GM18507 (cell line): ENCODE results near the gene NANOG.
"Not testable (repeated sequence)": the region's sequence is repeated elsewhere in the genome, so short reads cannot be mapped to it uniquely, and the experiment has no call there.

Source experiments
- DNase-seq: peaks from one replicate; pipeline ENCODE4 v3.0.0; 2011; ENCODE audit warnings: low read depth; ENCODE audit not compliant: insufficient read length; ENCODE audit errors: extremely low spot score
- FAIRE-seq: peaks from 2 replicates; lab custom pipeline; 2011; peaks lifted over from hg19 to GRCh38; lab: Jason Lieb, UNC

NANOG gene

DNA sequence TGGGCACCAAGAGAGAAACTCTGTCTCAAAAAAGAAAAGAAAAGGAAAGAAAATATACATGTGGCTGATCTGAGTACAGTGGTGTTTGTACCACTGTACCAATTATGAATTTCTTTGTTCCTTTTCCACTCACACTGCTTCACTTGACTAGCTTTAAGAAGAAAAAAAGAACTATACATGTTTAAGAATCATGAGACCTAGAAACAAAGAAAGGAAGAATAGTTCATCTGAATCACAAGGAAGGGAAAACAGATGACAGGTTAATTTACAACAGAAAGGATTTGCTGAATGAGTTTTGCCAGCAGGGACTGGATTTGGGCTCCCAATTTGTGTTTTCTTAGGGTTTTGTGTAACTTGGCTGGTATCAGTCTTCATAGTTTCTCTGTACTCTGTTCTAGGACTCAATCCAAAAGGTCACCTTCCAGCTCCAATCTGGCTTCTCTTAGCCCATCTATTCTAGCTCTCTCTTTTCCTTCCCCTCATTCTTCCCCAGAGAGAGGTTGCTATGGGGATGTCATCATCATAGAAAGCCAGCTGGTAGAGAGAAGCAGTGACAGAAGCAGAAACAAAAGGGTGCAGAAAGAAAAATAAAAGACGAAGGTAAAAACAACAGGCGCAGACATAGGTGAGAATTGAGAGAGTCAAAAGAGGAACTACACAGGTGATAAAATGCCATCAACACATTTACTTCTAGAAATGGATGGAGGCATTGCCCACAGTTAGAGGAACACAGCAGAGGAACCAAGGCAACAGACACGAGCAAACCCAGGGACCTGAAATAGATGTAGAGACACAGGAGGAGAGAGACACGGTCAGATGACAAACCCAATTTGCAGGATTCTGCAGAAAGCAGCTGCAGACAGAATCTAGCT, 58.3 kb downstream of the NANOG start:
- FAIRE-seq, result peak; percentile 69
- DNase-seq, result not testable (repeated sequence)

DNA sequence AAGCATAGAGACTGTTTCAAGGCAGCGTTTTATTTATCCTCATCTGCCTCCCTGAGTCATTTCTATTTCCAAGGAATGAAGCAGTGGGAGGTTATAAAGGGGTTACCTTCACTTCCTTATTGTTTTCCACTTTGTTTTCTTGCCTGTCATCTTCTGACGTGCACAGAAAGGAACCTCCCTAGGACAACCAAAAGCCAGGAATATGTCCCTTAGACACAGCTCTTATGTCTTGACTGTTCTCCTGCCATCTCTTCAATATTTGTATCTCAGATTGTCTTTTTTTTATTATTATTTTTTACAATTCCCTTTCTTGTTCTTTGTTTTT, 58.9 kb downstream of the NANOG start:
- DNase-seq, FAIRE-seq: not testable (repeated sequence)
